ENCODE measurements around the gene LIPC. TPM values are rescaled to one million over a fixed set of nuclear protein-coding genes. Genes with fewer than 3 reads are reported as not detected.
A peak's percentile ranks its signal among the peaks of the same experiment; 100 is the strongest.

LIPC gene
- total RNA-seq, 1 experiment from 2014 or later, result not detected

GRCh38 chr15:58587486-58587885 lies 155.7 kb downstream of the LIPC start (continued):
- TF ChIP-seq, protein P1, sequence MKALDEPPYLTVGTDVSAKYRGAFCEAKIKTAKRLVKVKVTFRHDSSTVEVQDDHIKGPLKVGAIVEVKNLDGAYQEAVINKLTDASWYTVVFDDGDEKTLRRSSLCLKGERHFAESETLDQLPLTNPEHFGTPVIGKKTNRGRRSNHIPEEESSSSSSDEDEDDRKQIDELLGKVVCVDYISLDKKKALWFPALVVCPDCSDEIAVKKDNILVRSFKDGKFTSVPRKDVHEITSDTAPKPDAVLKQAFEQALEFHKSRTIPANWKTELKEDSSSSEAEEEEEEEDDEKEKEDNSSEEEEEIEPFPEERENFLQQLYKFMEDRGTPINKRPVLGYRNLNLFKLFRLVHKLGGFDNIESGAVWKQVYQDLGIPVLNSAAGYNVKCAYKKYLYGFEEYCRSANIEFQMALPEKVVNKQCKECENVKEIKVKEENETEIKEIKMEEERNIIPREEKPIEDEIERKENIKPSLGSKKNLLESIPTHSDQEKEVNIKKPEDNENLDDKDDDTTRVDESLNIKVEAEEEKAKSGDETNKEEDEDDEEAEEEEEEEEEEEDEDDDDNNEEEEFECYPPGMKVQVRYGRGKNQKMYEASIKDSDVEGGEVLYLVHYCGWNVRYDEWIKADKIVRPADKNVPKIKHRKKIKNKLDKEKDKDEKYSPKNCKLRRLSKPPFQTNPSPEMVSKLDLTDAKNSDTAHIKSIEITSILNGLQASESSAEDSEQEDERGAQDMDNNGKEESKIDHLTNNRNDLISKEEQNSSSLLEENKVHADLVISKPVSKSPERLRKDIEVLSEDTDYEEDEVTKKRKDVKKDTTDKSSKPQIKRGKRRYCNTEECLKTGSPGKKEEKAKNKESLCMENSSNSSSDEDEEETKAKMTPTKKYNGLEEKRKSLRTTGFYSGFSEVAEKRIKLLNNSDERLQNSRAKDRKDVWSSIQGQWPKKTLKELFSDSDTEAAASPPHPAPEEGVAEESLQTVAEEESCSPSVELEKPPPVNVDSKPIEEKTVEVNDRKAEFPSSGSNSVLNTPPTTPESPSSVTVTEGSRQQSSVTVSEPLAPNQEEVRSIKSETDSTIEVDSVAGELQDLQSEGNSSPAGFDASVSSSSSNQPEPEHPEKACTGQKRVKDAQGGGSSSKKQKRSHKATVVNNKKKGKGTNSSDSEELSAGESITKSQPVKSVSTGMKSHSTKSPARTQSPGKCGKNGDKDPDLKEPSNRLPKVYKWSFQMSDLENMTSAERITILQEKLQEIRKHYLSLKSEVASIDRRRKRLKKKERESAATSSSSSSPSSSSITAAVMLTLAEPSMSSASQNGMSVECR (CRISPR knock-in tag; IDR thresholded peaks at IDR 0.05; ENCODE audit: borderline replicate concordance), result no peak
- no peak for TF ChIP-seq ZNF423 (CRISPR knock-in tag; IDR thresholded peaks at IDR 0.05)

DNA sequence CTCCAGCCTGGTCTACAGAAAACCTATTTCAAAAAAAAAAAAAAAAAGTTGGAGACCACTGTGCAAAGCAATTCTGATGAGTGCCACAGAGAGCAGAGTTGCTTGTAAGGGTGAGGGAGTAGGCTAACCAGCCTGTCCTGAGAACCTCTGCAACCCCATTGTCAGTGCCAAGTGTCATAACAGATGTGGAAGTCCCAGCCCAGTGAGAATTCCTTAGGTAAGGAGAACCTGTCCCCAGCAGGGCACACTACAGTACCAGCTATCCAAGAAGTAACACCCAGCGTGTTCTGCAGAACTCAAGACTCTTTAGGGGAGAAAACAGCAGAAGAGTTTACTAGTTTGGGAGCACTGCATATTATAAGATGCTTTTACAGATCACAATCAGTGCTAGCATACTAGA lies 156.3 kb downstream of the LIPC start:
- ChIA-PET POLR2A (interaction anchor here (0.7 kb wide), 1 partner anchor 34 kb away, joined by 3 read pairs; no protein-coding TSS in a partner anchor), CTCF (interaction anchor here (2.1 kb wide), 1 partner anchor 13 kb away, joined by 7 read pairs; no protein-coding TSS in a partner anchor)
- peaks cover 3% of the 10 kb centered on the region for H3K36me3 Mint-ChIP-seq
- H3K4me1 Mint-ChIP-seq, result peaks cover 3% of the 10 kb centered on the region
- H3K9me3 Mint-ChIP-seq, result peaks cover 14% of the 10 kb centered on the region
- no peak overlapping the region for H3K27ac Mint-ChIP-seq
- no peaks in the 10 kb centered on the region for H3K27me3 Mint-ChIP-seq (ENCODE audit: low read depth)
- ATAC-seq, result peak; percentile 59
- TF ChIP-seq, protein P2, sequence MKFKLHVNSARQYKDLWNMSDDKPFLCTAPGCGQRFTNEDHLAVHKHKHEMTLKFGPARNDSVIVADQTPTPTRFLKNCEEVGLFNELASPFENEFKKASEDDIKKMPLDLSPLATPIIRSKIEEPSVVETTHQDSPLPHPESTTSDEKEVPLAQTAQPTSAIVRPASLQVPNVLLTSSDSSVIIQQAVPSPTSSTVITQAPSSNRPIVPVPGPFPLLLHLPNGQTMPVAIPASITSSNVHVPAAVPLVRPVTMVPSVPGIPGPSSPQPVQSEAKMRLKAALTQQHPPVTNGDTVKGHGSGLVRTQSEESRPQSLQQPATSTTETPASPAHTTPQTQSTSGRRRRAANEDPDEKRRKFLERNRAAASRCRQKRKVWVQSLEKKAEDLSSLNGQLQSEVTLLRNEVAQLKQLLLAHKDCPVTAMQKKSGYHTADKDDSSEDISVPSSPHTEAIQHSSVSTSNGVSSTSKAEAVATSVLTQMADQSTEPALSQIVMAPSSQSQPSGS (CRISPR knock-in tag; IDR thresholded peaks at IDR 0.05; ENCODE audit: borderline replicate concordance, low read depth), result no peak
- no peak for TF ChIP-seq FOXP1 (CRISPR knock-in tag; IDR thresholded peaks at IDR 0.05; ENCODE audit: borderline replicate concordance)
- TF ChIP-seq OVOL2 (CRISPR knock-in tag; IDR thresholded peaks at IDR 0.05; ENCODE audit: borderline replicate concordance), result no peak
- no peak for TF ChIP-seq FOXJ3 (CRISPR knock-in tag; IDR thresholded peaks at IDR 0.05; ENCODE audit: borderline replicate concordance)
- no peak for TF ChIP-seq GTF2I (CRISPR knock-in tag; conservative IDR thresholded peaks at IDR 0.05)
- no peak for TF ChIP-seq MYBL2 (CRISPR knock-in tag; IDR thresholded peaks at IDR 0.05)
- no peak for TF ChIP-seq SP1 (CRISPR knock-in tag; conservative IDR thresholded peaks at IDR 0.05)
- TF ChIP-seq FOXP4 (CRISPR knock-in tag; IDR thresholded peaks at IDR 0.05), result no peak
- TF ChIP-seq ELF4 (CRISPR knock-in tag; IDR thresholded peaks at IDR 0.05; ENCODE audit: low read depth), result no peak
- TF ChIP-seq, protein P3, sequence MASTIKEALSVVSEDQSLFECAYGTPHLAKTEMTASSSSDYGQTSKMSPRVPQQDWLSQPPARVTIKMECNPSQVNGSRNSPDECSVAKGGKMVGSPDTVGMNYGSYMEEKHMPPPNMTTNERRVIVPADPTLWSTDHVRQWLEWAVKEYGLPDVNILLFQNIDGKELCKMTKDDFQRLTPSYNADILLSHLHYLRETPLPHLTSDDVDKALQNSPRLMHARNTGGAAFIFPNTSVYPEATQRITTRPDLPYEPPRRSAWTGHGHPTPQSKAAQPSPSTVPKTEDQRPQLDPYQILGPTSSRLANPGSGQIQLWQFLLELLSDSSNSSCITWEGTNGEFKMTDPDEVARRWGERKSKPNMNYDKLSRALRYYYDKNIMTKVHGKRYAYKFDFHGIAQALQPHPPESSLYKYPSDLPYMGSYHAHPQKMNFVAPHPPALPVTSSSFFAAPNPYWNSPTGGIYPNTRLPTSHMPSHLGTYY (CRISPR knock-in tag; IDR thresholded peaks at IDR 0.05), result no peak
- TF ChIP-seq TEAD1 (CRISPR knock-in tag; IDR thresholded peaks at IDR 0.05), result no peak
- TF ChIP-seq TP53 (CRISPR knock-in tag; IDR thresholded peaks at IDR 0.05), result no peak
- TF ChIP-seq HMGA2 (CRISPR knock-in tag; IDR thresholded peaks at IDR 0.05), result no peak
- no peak for TF ChIP-seq CBFB (CRISPR knock-in tag; IDR thresholded peaks at IDR 0.05; ENCODE audit: low read depth)
- no peak for DNase-seq (ENCODE audit: low spot score)
- no peak overlapping the region for H3K4me3 Mint-ChIP-seq
